Panc1 (cell line): Measurements from ENCODE around the gene DHX8.

Source experiments
- POLR2AphosphoS5 ChIP-seq: IDR thresholded peaks from 2 replicates; pipeline ENCODE4 v1.6.1; 2012; ENCODE audit warnings: mild to moderate bottlenecking, low read depth, low read length, moderate library complexity
- SIN3A ChIP-seq: IDR thresholded peaks from 2 replicates; pipeline ENCODE4 v1.6.1; 2012; ENCODE audit warnings: low read depth, mild to moderate bottlenecking, low read length, moderate library complexity, borderline replicate concordance; ENCODE audit not compliant: insufficient read depth
- TF ChIP-seq, protein P1 (sequence below): fragments of 450-650 bp; IDR thresholded peaks from 2 replicates; pipeline ENCODE4 v1.5.1; 2017; ENCODE audit warnings: mild to moderate bottlenecking

DNA sequence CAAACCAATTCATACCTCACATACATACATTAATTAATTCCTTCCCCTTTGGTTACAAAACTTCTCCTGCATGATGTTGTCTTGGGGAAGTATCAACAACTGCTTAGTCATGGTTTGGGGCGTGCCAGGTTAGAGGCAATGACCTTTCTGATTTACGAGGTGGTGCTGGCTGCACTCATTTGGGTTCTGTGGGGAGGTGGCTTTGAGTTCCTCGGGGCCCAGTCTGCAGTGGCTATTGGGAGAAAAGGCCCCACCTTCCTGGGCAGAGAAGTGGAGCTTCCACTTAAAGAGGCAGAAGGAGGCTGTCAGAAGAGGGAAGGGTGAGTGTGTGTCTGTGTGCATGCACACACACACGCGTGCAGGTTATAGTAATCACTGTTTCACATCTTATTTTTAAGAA lies 72.5 kb downstream of the DHX8 start:
- TF ChIP-seq, protein P1, sequence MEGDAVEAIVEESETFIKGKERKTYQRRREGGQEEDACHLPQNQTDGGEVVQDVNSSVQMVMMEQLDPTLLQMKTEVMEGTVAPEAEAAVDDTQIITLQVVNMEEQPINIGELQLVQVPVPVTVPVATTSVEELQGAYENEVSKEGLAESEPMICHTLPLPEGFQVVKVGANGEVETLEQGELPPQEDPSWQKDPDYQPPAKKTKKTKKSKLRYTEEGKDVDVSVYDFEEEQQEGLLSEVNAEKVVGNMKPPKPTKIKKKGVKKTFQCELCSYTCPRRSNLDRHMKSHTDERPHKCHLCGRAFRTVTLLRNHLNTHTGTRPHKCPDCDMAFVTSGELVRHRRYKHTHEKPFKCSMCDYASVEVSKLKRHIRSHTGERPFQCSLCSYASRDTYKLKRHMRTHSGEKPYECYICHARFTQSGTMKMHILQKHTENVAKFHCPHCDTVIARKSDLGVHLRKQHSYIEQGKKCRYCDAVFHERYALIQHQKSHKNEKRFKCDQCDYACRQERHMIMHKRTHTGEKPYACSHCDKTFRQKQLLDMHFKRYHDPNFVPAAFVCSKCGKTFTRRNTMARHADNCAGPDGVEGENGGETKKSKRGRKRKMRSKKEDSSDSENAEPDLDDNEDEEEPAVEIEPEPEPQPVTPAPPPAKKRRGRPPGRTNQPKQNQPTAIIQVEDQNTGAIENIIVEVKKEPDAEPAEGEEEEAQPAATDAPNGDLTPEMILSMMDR = no peak
- TF ChIP-seq POLR2AphosphoS5 (no peak), SIN3A (no peak)
